Hepatocyte (in vitro differentiated cells): Measurements from ENCODE around the gene PRELID1.

Experiments
- EZH2 ChIP-seq: fragments of 200-600 bp; sonication (generic); IDR thresholded peaks from 2 replicates; pipeline ENCODE4 v1.6.1; 2016; ENCODE audit warnings: antibody characterized with exemption, mild to moderate bottlenecking, borderline replicate concordance
- EZH2phosphoT487 ChIP-seq: fragments of 200-600 bp; sonication (generic); IDR thresholded peaks from one replicate; pipeline ENCODE4 v1.6.1; 2018; ENCODE audit warnings: antibody characterized with exemption, mild to moderate bottlenecking, low read depth, moderate library complexity; ENCODE audit not compliant: unreplicated experiment, severe bottlenecking
- TF ChIP-seq, protein P1 (sequence below): fragments of 200-600 bp; sonication (generic); IDR thresholded peaks from 2 replicates; pipeline ENCODE4 v1.5.1; 2016; ENCODE audit warnings: antibody characterized with exemption, mild to moderate bottlenecking; ENCODE audit not compliant: poor library complexity

GRCh38 chr5:177335701-177336065, 32.1 kb downstream of the PRELID1 start:
- TF ChIP-seq, protein P1, sequence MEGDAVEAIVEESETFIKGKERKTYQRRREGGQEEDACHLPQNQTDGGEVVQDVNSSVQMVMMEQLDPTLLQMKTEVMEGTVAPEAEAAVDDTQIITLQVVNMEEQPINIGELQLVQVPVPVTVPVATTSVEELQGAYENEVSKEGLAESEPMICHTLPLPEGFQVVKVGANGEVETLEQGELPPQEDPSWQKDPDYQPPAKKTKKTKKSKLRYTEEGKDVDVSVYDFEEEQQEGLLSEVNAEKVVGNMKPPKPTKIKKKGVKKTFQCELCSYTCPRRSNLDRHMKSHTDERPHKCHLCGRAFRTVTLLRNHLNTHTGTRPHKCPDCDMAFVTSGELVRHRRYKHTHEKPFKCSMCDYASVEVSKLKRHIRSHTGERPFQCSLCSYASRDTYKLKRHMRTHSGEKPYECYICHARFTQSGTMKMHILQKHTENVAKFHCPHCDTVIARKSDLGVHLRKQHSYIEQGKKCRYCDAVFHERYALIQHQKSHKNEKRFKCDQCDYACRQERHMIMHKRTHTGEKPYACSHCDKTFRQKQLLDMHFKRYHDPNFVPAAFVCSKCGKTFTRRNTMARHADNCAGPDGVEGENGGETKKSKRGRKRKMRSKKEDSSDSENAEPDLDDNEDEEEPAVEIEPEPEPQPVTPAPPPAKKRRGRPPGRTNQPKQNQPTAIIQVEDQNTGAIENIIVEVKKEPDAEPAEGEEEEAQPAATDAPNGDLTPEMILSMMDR = no peak
- TF ChIP-seq EZH2phosphoT487 (no peak), EZH2 (no peak)
